ENCODE results near the gene ARHGEF25.
"Not testable (repeated sequence)": the region's sequence is repeated elsewhere in the genome, so short reads cannot be mapped to it uniquely, and the experiment has no call there.

Gene ARHGEF25

GRCh38 chr12:57585156-57585555, 26.1 kb upstream of the ARHGEF25 start:
- no peak for DNase-seq (ENCODE audit: low spot score)

- no peak for DNase-seq (ENCODE audit: low spot score)
Measured at GRCh38 chr12:57586128-57586527, 25.1 kb upstream of the ARHGEF25 start.

GRCh38 chr12:57586832-57587429, 24.3 kb upstream of the ARHGEF25 start:
- DNase-seq (ENCODE audit: low spot score) = no peak

- not testable (repeated sequence) for DNase-seq (ENCODE audit: low spot score)
Measured at GRCh38 chr12:57588951-57589610, 22.2 kb upstream of the ARHGEF25 start.

GRCh38 chr12:57590479-57590863, 20.8 kb upstream of the ARHGEF25 start:
- DNase-seq (ENCODE audit: low spot score) = no peak

- peak; percentile 74 for DNase-seq (ENCODE audit: low spot score)
Measured at GRCh38 chr12:57590864-57591781, 20.1 kb upstream of the ARHGEF25 start, which contains the start of gene PIP4K2C. PIP4K2C (plus strand) TSS chr12:57591192; CDS start chr12:57591290, 98 bp downstream.

- DNase-seq (ENCODE audit: low spot score) = no peak
Measured at GRCh38 chr12:57591782-57592325, 19.4 kb upstream of the ARHGEF25 start.

- DNase-seq (ENCODE audit: low spot score) = no peak
Measured at GRCh38 chr12:57592551-57593165, 18.6 kb upstream of the ARHGEF25 start.

GRCh38 chr12:57593187-57593586, 18.0 kb upstream of the ARHGEF25 start:
- no peak for DNase-seq (ENCODE audit: low spot score)

- DNase-seq (ENCODE audit: low spot score) = no peak
Measured at GRCh38 chr12:57600395-57600794, 10.8 kb upstream of the ARHGEF25 start.

- DNase-seq (ENCODE audit: low spot score) = no peak
Measured at GRCh38 chr12:57602544-57602943, 8.7 kb upstream of the ARHGEF25 start.

- DNase-seq (ENCODE audit: low spot score) = no peak
Measured at GRCh38 chr12:57603324-57603723, 7.9 kb upstream of the ARHGEF25 start.

GRCh38 chr12:57603815-57604453, 7.3 kb upstream of the ARHGEF25 start:
- no peak for DNase-seq (ENCODE audit: low spot score)

GRCh38 chr12:57604454-57604991, 6.7 kb upstream of the ARHGEF25 start, which contains the start of gene DTX3:
DTX3 (plus strand) TSS chr12:57604824; CDS start chr12:57606518, 1,694 bp downstream.
- no peak for DNase-seq (ENCODE audit: low spot score)

GRCh38 chr12:57604992-57605810, 6.0 kb upstream of the ARHGEF25 start:
- no peak for DNase-seq (ENCODE audit: low spot score)

- DNase-seq (ENCODE audit: low spot score) = no peak
Measured at GRCh38 chr12:57605811-57606311, 5.4 kb upstream of the ARHGEF25 start.

GRCh38 chr12:57606399-57606798, 4.8 kb upstream of the ARHGEF25 start:
- DNase-seq (ENCODE audit: low spot score) = no peak

GRCh38 chr12:57606821-57607220, 4.4 kb upstream of the ARHGEF25 start:
- DNase-seq (ENCODE audit: low spot score) = no peak

GRCh38 chr12:57607958-57608663, 3.1 kb upstream of the ARHGEF25 start:
- no peak for DNase-seq (ENCODE audit: low spot score)

Data from SK-N-DZ (cell line).